ENCODE results near the gene SHH. TPM values are rescaled to one million over a fixed set of nuclear protein-coding genes. Genes with fewer than 3 reads are reported as not detected.

SHH gene
- total RNA-seq, 1 donor from 2014 or later = 0.25 TPM

- intact Hi-C loops (cut with DNase I) = no loop called here
- Histone ChIP-seq H3K36me3 (peaks cover 4 to 45% of the 10 kb centered on the region in 2 donors), H3K9me3 (no peaks in the 10 kb centered on the region), H3K4me1 (no peaks in the 10 kb centered on the region), H3K27me3 (no peaks in the 10 kb centered on the region), H3K4me3 (no peak overlapping the region), H3K27ac (no peak overlapping the region)
- TF ChIP-seq POLR2AphosphoS5 (IDR thresholded peaks at IDR 0.05; ENCODE audit: insufficient read depth in 1 of 2, low read depth in 1 of 2) (no peak), POLR2A (IDR thresholded peaks at IDR 0.05) (no peak)
- no peak for DNase-seq (ENCODE audit: extremely low spot score in 2 of 2)
These were observed 35.7 kb downstream of the SHH start for GRCh38 chr7:155776606-155777005.

- Histone ChIP-seq H3K36me3 (peaks cover 4 to 46% of the 10 kb centered on the region in 2 donors), H3K27ac (no peak overlapping the region)
- TF ChIP-seq POLR2AphosphoS5 (IDR thresholded peaks at IDR 0.05; ENCODE audit: insufficient read depth in 1 of 2, low read depth in 1 of 2) = no peak
- TF ChIP-seq, protein P1, sequence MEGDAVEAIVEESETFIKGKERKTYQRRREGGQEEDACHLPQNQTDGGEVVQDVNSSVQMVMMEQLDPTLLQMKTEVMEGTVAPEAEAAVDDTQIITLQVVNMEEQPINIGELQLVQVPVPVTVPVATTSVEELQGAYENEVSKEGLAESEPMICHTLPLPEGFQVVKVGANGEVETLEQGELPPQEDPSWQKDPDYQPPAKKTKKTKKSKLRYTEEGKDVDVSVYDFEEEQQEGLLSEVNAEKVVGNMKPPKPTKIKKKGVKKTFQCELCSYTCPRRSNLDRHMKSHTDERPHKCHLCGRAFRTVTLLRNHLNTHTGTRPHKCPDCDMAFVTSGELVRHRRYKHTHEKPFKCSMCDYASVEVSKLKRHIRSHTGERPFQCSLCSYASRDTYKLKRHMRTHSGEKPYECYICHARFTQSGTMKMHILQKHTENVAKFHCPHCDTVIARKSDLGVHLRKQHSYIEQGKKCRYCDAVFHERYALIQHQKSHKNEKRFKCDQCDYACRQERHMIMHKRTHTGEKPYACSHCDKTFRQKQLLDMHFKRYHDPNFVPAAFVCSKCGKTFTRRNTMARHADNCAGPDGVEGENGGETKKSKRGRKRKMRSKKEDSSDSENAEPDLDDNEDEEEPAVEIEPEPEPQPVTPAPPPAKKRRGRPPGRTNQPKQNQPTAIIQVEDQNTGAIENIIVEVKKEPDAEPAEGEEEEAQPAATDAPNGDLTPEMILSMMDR (IDR thresholded peaks at IDR 0.05) = no peak
- TF ChIP-seq POLR2A (IDR thresholded peaks at IDR 0.05) = no peak
These were observed 36.6 kb downstream of the SHH start for GRCh38 chr7:155775691-155776090.

DNA sequence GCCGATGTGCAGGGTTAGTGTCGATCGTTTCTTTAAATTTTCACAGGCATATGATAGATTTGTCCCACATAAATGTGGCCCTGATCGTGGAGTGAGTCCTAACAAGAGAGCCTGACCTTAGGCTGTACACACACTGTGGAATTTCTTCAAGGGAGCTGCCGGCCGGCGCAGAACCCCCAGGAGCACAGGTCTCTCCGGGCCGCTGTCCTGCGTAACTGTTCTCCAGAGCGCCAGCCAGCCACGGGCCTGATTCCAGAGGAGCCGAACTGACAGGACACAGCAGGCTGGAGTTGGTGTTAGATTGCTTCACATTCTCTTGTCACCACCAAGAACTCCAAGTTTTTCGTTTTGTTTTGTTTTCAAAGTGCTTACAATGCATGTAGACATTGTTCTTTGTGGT, 37.3 kb downstream of the SHH start:
- Histone ChIP-seq H3K36me3 (peaks cover 4 to 41% of the 10 kb centered on the region in 2 donors), H3K9me3 (no peaks in the 10 kb centered on the region), H3K4me1 (peaks cover 5% of the 10 kb centered on the region), H3K27ac (no peak overlapping the region), H3K27me3 (no peaks in the 10 kb centered on the region), H3K4me3 (no peak overlapping the region)
- DNase-seq (ENCODE audit: extremely low spot score in 2 of 2) = no peak
- intact Hi-C loops (cut with DNase I) = no loop called here
- TF ChIP-seq POLR2A (IDR thresholded peaks at IDR 0.05) (no peak), POLR2AphosphoS5 (IDR thresholded peaks at IDR 0.05; ENCODE audit: insufficient read depth in 1 of 2, low read depth in 1 of 2) (no peak)
- TF ChIP-seq, protein P1 (IDR thresholded peaks at IDR 0.05) = no peak

More at GRCh38 chr7:155775691-155776090, 36.6 kb downstream of the SHH start:
- intact Hi-C loops (cut with DNase I) = no loop called here
- no peak for DNase-seq (ENCODE audit: extremely low spot score in 2 of 2)
- H3K4me3 ChIP-seq = no peak overlapping the region
- no peaks in the 10 kb centered on the region for H3K4me1 ChIP-seq
- H3K9me3 ChIP-seq = no peaks in the 10 kb centered on the region
- no peaks in the 10 kb centered on the region for H3K27me3 ChIP-seq

DNA sequence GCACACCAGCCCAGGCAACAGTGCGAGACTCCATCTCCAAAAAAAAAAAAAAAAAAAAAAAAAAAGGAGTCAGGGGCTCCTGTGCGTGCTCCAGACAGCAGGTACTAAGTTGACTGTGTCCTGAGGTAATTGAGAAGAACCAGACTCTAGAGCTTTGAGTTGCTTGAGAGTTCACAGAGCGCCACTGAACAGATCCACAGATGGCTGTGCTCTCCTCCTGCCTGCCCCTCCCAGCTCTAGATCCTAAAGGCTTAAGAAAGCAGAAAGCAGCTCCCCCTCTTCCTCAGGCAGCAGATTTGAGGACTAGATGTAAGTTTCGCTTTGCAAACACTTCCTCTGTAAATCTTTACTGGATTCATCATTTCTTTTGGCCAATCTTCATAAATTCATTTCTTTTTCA, 38.7 kb downstream of the SHH start:
- peaks cover 6% of the 10 kb centered on the region for H3K4me1 ChIP-seq
- intact Hi-C loops (cut with DNase I) = no loop called here
- H3K36me3 ChIP-seq = peaks cover 4 to 42% of the 10 kb centered on the region in 2 donors
- no peak overlapping the region for H3K27ac ChIP-seq
- no peak overlapping the region for H3K4me3 ChIP-seq
- no peaks in the 10 kb centered on the region for H3K27me3 ChIP-seq
- DNase-seq (ENCODE audit: extremely low spot score in 2 of 2) = no peak
- TF ChIP-seq POLR2A (IDR thresholded peaks at IDR 0.05) = no peak
- TF ChIP-seq POLR2AphosphoS5 (IDR thresholded peaks at IDR 0.05; ENCODE audit: insufficient read depth in 1 of 2, low read depth in 1 of 2) = no peak
- TF ChIP-seq, protein P1 (IDR thresholded peaks at IDR 0.05) = no peak
- H3K9me3 ChIP-seq = no peaks in the 10 kb centered on the region

- DNase-seq (ENCODE audit: extremely low spot score in 2 of 2) = no peak
- H3K36me3 ChIP-seq = peaks cover 4 to 49% of the 10 kb centered on the region in 2 donors
These were observed 42.0 kb downstream of the SHH start for GRCh38 chr7:155770241-155770640.

More at GRCh38 chr7:155770241-155770640, 42.0 kb downstream of the SHH start:
- TF ChIP-seq POLR2AphosphoS5 (IDR thresholded peaks at IDR 0.05; ENCODE audit: insufficient read depth in 1 of 2, low read depth in 1 of 2) (no peak), POLR2A (IDR thresholded peaks at IDR 0.05) (no peak)
- TF ChIP-seq, protein P1 (IDR thresholded peaks at IDR 0.05) = no peak
- H3K4me1 ChIP-seq = peaks cover 6% of the 10 kb centered on the region
- intact Hi-C loops (cut with DNase I) = no loop called here
- no peaks in the 10 kb centered on the region for H3K27me3 ChIP-seq
- peak overlapping the region; percentile 71 for H3K27ac ChIP-seq
- H3K9me3 ChIP-seq = no peaks in the 10 kb centered on the region
- H3K4me3 ChIP-seq = no peak overlapping the region

Data from vagina (tissue), 2 donors.